Heart right ventricle (tissue), 16 donors: ENCODE data around the gene TACR2. TPM values are rescaled to one million over a fixed set of nuclear protein-coding genes. Genes with fewer than 3 reads are reported as not detected.
A peak's percentile ranks its signal among the peaks of the same experiment; 100 is the strongest.
"Not testable (repeated sequence)": the region's sequence is repeated elsewhere in the genome, so short reads cannot be mapped to it uniquely, and the experiment has no call there.

Experiments used
- ATAC-seq, 8 donors: fragments of 200-7000 bp; cut with Tn5 transposase; one replicate each; pipeline ENCODE4 v1.9.1; 2020; ENCODE audit warnings: mild to moderate bottlenecking in 8 of 8, moderate library complexity in 8 of 8, moderate number of reproducible peaks in 1 of 8
- DNase-seq, 2 donors: peaks; one replicate each; pipeline ENCODE4 v3.0.0-alpha.2; 2020
- H3K27ac ChIP-seq, 10 donors: fragments of 200-600 bp; sonication (generic) in 2 of 10; one replicate each; pipeline versions ENCODE4 v1.5.0 to v1.8.0; 2020 to 2022; ENCODE audit warnings: mild to moderate bottlenecking in 3 of 10
- H3K27me3 ChIP-seq, 7 donors: fragments of 200-600 bp; one replicate each; pipeline ENCODE4 v1.8.0; 2021 to 2022; ENCODE audit warnings: mild to moderate bottlenecking in 2 of 7
- H3K36me3 ChIP-seq, 9 donors: fragments of 200-600 bp; sonication (generic) in 1 of 9; one replicate each; pipeline versions ENCODE4 v1.5.0 to v1.8.0; 2020 to 2022; ENCODE audit warnings: mild to moderate bottlenecking in 2 of 9
- H3K4me1 ChIP-seq, 9 donors: fragments of 200-600 bp; sonication (generic) in 1 of 9; one replicate each; pipeline versions ENCODE4 v1.5.0 to v1.8.0; 2020 to 2022; ENCODE audit warnings: mild to moderate bottlenecking in 4 of 9
- H3K4me3 ChIP-seq, 10 donors: fragments of 200-600 bp; sonication (generic) in 2 of 10; one replicate each; pipeline versions ENCODE4 v1.5.0 to v1.8.0; 2020 to 2022; ENCODE audit warnings: mild to moderate bottlenecking in 7 of 10, moderate library complexity in 2 of 10
- H3K9me3 ChIP-seq, 11 donors: fragments of 200-600 bp in 10 of 11; sonication (generic) in 2 of 11; one replicate each; pipeline versions ENCODE4 v1.5.0 to v1.8.0; 2013 to 2022; ENCODE audit warnings: mild to moderate bottlenecking in 2 of 11, control low read depth in 1 of 11, moderate library complexity in 1 of 11
- whole genome bisulfite sequencing, 2 donors: extraction: QIAGEN DNeasy Blood & Tissue Kit; methylation state at CpG; one replicate each; pipeline ENCODE4 v1.1.7; 2013; ENCODE audit warnings: inconsistent platforms in 1 of 2; 5-methylcytosine and 5-hydroxymethylcytosine counted together
- intact Hi-C, 10 donors: fragments of 100-400 bp; cut with DNase I; formaldehyde crosslinking; loops; one replicate each; pipeline versions ENCODE4 v1.11.1 to v1.14.2; 2022
- polyA plus RNA-seq, 2 donors: library from polyadenylated mRNA; stranded (reverse); fragments of 200-250 nt; gene quantifications; one replicate each; pipeline ENCODE4 v1.2.3, GENCODE V29; 2013
- total RNA-seq, 10 donors: library from RNA; stranded (reverse); fragmentation: NEBNext Ultra II Directional in 3 of 10; extraction: Animal tissue kit (Norgen Biotek cat#: 25700) in 3 of 10; gene quantifications; one replicate each; pipeline versions ENCODE4 v1.2.1 to v1.2.4, GENCODE V29; 2021 to 2023
- TF ChIP-seq, protein P1 (sequence below), 9 donors: fragments of 200-600 bp; sonication (generic) in 2 of 9; IDR thresholded peaks; one replicate each; pipeline versions ENCODE4 v1.5.0 to v1.8.0; 2021 to 2022; ENCODE audit warnings: antibody characterized with exemption in 9 of 9, mild to moderate bottlenecking in 5 of 9, moderate library complexity in 1 of 9
- donor health status: Arrhythmogenic right ventricular cardiomyopathy.
- donor health status: ischemic (EF 13 %, LVEDD 7.1; RV severe dilation, severe dysfunction).
- donor health status: healthy with polysubstance abuse.
- donor health status: DM: no; HTN: yes; CAD: no.
- donor health status: DM: no; HTN: no; CAD: no.
- donor health status: ischemic (EF 25% LVEDD 6.9; RV normal size, moderate dysfunction).
- donor health status: ischemic (EF 25% LVEDD 5.7; RV mildly dilated, moderate dysfunction).
- donor health status: healthy.
- donor health status: DM: yes; HTN: yes; CAD: no.
- donor health status: Ischemic cardiomyopathy.
- donor health status: ischemic (EF 35%, LVEDD 5.7; RV mildly dilated, moderate dysfunction).
- donor health status: nonischemic (EF 11% LVEDD 7.7; RV severe dilation, severe dysfunction).
- donor health status: DM: yes; HTN: yes; CAD: no.
- donor health status: PGD.
- donor health status: ischemic (EF 29% LVEDD 5.4; RV normal size, mild dysfunction).
- donor health status: nonischemic (EF 23%, LVEDD 6.1; RV moderate dilation, normal function).

The TACR2 gene
- total and polyA plus RNA-seq, 12 donors, result 0.13 to 0.93 (median 0.20) TPM; not detected in 3

DNA sequence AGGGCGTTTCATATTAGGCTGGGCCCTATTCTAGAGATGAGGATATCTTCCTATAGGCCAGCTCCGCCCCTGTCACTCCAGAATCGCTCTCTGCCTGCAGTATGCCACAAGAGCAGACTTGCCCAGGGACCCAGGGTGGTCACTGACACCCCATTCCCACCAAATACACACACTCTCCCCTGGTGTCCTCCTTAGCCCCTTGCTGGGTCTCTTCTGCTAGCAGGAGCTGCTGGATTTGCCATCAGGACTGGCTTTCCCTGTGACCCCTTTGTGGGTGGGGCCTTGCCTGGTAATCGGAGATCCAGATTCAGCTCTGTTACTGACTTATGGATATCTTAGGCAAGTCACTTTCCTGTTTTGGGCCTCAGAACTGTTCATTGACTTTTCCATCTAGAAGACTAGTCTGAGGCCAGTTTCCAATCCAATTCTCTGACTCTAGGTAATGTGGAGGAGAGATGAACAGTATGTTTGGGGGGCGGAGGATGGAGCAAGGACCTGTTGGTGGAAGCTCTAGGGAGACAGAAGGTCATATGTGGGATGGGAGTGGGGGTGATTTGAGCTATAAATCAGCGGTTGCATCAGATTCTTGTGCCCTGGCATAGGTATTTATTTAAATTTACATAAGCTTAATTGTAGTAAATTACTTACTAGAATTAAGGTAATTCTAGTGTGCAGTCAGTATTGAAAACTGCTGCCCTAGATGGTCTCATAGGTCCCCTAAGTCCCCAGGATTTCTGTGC lies 36.1 kb upstream of the TACR2 start:
- H3K9me3 ChIP-seq, result no peaks in the 10 kb centered on the region
- peak overlapping the region in 7 of 10 donors; percentile 79 to 98 (median 91) for H3K4me3 ChIP-seq
- WGBS, 2 donors, result 76 to 79% methylated on average over 6 of the region's 6 CpGs
- H3K27me3 ChIP-seq, result peaks cover 0 to 14% (median 0%) of the 10 kb centered on the region in 7 donors
- intact Hi-C loops, result loop anchor here in 1 of 10 donors (10.0 kb wide), 1 partner anchor 52 kb away; no protein-coding TSS in a partner anchor
- peak overlapping the region in 3 of 10 donors; percentile 23 to 86 (median 80) for H3K27ac ChIP-seq
- no peak for DNase-seq
- H3K4me1 ChIP-seq, result peaks cover 0 to 73% (median 44%) of the 10 kb centered on the region in 9 donors
- TF ChIP-seq, protein P1, sequence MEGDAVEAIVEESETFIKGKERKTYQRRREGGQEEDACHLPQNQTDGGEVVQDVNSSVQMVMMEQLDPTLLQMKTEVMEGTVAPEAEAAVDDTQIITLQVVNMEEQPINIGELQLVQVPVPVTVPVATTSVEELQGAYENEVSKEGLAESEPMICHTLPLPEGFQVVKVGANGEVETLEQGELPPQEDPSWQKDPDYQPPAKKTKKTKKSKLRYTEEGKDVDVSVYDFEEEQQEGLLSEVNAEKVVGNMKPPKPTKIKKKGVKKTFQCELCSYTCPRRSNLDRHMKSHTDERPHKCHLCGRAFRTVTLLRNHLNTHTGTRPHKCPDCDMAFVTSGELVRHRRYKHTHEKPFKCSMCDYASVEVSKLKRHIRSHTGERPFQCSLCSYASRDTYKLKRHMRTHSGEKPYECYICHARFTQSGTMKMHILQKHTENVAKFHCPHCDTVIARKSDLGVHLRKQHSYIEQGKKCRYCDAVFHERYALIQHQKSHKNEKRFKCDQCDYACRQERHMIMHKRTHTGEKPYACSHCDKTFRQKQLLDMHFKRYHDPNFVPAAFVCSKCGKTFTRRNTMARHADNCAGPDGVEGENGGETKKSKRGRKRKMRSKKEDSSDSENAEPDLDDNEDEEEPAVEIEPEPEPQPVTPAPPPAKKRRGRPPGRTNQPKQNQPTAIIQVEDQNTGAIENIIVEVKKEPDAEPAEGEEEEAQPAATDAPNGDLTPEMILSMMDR (IDR thresholded peaks at IDR 0.05), result no peak
- H3K36me3 ChIP-seq, result peaks cover 0 to 15% (median 0%) of the 10 kb centered on the region in 9 donors
- ATAC-seq, result no peak

DNA sequence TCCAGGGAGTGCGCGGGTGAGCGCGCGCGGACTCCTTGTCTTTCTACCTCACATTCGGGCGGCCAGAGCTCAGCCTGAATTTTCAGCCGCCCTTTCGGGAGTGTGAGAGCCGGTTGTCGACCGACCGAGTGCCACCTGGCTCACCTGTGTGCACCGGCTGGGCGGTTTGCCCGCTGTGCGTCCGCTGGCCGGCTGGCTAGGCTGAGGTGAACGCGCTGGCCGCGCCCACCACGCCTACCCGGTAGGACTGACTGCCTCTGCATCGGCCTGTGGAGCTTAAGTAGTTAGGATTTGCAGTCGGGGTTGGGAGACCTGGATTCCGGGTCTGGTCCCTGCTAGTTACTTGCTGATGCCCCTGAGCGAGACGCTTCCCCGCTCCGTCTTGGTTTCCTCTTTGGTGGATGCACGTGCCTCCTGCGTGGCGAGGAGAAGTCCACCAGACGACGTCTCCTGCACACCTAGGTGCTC lies 35.1 kb upstream of the TACR2 start:
- H3K36me3 ChIP-seq, result peaks cover 0 to 12% (median 0%) of the 10 kb centered on the region in 9 donors
- peak overlapping the region; percentile 79 to 98 (median 90) for H3K4me3 ChIP-seq
- intact Hi-C loops, result loop anchor here in 1 of 10 donors (10.0 kb wide), 1 partner anchor 53 kb away; no protein-coding TSS in a partner anchor
- no peaks in the 10 kb centered on the region for H3K9me3 ChIP-seq
- H3K27me3 ChIP-seq, result peaks cover 0 to 14% (median 0%) of the 10 kb centered on the region in 7 donors
- H3K27ac ChIP-seq, result peak overlapping the region in 9 of 10 donors; percentile 57 to 89 (median 78)
- DNase-seq (peak in 1 of 2 donors; percentile 27), ATAC-seq (peak in 7 of 8 donors; percentile 9 to 40 (median 21))
- TF ChIP-seq, protein P1 (IDR thresholded peaks at IDR 0.05), result no peak
- H3K4me1 ChIP-seq, result peaks cover 0 to 64% (median 41%) of the 10 kb centered on the region in 9 donors
- 9% methylated on average over 38 of the region's 38 CpGs for WGBS, 2 donors

DNA sequence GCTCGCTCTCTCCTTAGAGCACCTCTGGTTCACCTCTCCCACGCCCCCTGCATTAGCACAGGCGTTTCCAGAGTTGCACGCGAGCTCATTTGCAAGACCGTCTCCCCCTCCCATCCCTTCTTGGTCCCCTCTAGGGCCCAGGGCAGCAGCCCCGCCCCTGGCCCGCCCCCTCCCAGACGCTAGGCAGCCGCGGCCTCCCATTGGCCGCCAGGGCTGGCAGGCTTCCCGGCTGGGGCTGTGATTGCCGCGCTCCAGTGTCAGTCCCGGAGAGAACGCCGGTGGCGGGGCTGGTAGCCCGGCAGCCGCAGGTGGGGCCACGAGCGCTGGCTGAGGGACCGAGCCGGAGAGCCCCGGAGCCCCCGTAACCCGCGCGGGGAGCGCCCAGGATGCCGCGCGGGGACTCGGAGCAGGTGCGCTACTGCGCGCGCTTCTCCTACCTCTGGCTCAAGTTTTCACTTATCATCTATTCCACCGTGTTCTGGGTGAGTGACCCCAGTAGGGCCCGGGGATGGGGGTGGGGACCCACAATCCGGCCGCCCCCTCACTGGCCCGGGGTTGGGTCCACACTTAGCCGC lies 34.6 kb upstream of the TACR2 start, which contains the start of gene TSPAN15:
TSPAN15 (plus strand) TSS at position 257 of the 575 bp plus-strand sequence; CDS start at position 387, 130 bp downstream.
- H3K9me3 ChIP-seq, result no peaks in the 10 kb centered on the region
- peaks cover 0 to 14% (median 0%) of the 10 kb centered on the region in 7 donors for H3K27me3 ChIP-seq
- peaks cover 0 to 7% (median 0%) of the 10 kb centered on the region in 9 donors for H3K36me3 ChIP-seq
- WGBS, 2 donors, result 0 to 1% methylated on average over 44 to 45 of the region's 45 CpGs
- peak within 1 kb of the TSS; percentile 49 to 89 (median 78) for H3K27ac ChIP-seq
- TF ChIP-seq, protein P1 (IDR thresholded peaks at IDR 0.05), result no peak
- peaks cover 0 to 60% (median 38%) of the 10 kb centered on the region in 9 donors for H3K4me1 ChIP-seq
- intact Hi-C loops, result loop anchor here in 1 of 10 donors (10.0 kb wide), 1 partner anchor 54 kb away; no protein-coding TSS in a partner anchor
- peak within 1 kb of the TSS; percentile 79 to 98 (median 90) for H3K4me3 ChIP-seq
- DNase-seq (peak; percentile 91 to 94), ATAC-seq (peak; percentile 94 to 98 (median 97))

DNA sequence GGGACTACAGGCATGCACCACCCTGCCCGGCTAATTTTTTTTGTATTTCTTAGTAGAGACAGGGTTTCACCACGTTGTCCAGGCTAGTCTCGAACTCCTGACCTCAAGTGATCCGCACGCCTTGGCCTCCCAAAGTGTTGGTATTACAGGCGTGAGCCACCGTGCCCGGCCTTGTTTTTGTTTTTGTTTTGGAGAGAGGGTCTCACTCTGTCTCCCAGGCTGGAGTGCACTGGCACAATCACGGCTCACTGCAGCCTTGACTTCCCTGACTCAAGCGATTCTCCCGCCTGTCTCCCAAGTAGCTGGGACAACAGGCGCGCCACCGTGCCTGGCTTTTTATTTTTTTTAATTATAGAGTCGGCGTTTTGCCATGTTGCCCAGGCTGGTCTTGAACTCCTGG lies 33.7 kb upstream of the TACR2 start:
- peak overlapping the region in 3 of 10 donors; percentile 91 to 98 (median 96) for H3K4me3 ChIP-seq
- H3K4me1 ChIP-seq, result peaks cover 0 to 56% (median 38%) of the 10 kb centered on the region in 9 donors
- ATAC-seq, H3K9me3 ChIP-seq, DNase-seq, H3K36me3 ChIP-seq: not testable (repeated sequence)
- H3K27me3 ChIP-seq, result peaks cover 0 to 14% (median 0%) of the 10 kb centered on the region in 7 donors
- intact Hi-C loops, result loop anchor here in 1 of 10 donors (10.0 kb wide), 1 partner anchor 54 kb away; no protein-coding TSS in a partner anchor
- WGBS, 2 donors, result 82 to 86% methylated on average over 16 of the region's 16 CpGs
- peak overlapping the region in 8 of 10 donors; percentile 13 to 89 (median 68) for H3K27ac ChIP-seq
